ENCODE measurements around the gene AASS. TPM values are rescaled to one million over a fixed set of nuclear protein-coding genes. Genes with fewer than 3 reads are reported as not detected.

Gene AASS
- total and polyA plus RNA-seq, 2 experiments from 2014 or later = 368 to 789 TPM

DNA sequence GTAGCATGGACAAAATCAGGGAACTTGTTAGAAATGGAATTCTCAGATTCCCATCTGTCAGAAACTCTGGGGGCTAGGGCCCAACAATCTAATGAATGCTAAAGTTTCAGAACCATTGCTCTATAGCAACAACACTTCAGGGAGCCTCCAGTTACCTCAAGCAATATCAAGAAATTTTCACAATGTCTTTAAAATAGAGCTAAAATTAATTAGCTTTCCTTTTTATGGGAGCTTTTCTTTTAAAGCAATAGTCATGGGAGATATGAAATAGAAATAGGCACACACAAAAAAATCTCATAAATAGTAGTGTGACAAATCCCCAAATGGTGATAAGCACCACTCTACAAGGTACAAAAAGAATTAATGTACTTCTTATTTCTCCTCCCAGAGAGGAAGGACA lies 80.9 kb downstream of the AASS start:
- H3K27ac ChIP-seq (ENCODE audit: low read depth) = no peak overlapping the region
- TF ChIP-seq, protein P1, sequence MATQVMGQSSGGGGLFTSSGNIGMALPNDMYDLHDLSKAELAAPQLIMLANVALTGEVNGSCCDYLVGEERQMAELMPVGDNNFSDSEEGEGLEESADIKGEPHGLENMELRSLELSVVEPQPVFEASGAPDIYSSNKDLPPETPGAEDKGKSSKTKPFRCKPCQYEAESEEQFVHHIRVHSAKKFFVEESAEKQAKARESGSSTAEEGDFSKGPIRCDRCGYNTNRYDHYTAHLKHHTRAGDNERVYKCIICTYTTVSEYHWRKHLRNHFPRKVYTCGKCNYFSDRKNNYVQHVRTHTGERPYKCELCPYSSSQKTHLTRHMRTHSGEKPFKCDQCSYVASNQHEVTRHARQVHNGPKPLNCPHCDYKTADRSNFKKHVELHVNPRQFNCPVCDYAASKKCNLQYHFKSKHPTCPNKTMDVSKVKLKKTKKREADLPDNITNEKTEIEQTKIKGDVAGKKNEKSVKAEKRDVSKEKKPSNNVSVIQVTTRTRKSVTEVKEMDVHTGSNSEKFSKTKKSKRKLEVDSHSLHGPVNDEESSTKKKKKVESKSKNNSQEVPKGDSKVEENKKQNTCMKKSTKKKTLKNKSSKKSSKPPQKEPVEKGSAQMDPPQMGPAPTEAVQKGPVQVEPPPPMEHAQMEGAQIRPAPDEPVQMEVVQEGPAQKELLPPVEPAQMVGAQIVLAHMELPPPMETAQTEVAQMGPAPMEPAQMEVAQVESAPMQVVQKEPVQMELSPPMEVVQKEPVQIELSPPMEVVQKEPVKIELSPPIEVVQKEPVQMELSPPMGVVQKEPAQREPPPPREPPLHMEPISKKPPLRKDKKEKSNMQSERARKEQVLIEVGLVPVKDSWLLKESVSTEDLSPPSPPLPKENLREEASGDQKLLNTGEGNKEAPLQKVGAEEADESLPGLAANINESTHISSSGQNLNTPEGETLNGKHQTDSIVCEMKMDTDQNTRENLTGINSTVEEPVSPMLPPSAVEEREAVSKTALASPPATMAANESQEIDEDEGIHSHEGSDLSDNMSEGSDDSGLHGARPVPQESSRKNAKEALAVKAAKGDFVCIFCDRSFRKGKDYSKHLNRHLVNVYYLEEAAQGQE (IDR thresholded peaks at IDR 0.05; ENCODE audit: unreplicated experiment) = no peak
- TF ChIP-seq EZH2 (IDR thresholded peaks at IDR 0.05; ENCODE audit: low read depth, unreplicated experiment) (no peak), JUNB (IDR thresholded peaks at IDR 0.05; ENCODE audit: unreplicated experiment) (no peak), CREB1 (CRISPR knock-in tag; IDR thresholded peaks at IDR 0.05; ENCODE audit: low read depth) (no peak), EZH2phosphoT487 (IDR thresholded peaks at IDR 0.05; ENCODE audit: unreplicated experiment) (no peak), STAT1 (IDR thresholded peaks at IDR 0.05; ENCODE audit: unreplicated experiment) (no peak), NANOG (IDR thresholded peaks at IDR 0.05; ENCODE audit: borderline replicate concordance) (no peak), ZNF331 (CRISPR knock-in tag; IDR thresholded peaks at IDR 0.05; ENCODE audit: low read depth) (no peak), ZNF114 (CRISPR knock-in tag; IDR thresholded peaks at IDR 0.05) (no peak)
- TF ChIP-seq, protein P2, sequence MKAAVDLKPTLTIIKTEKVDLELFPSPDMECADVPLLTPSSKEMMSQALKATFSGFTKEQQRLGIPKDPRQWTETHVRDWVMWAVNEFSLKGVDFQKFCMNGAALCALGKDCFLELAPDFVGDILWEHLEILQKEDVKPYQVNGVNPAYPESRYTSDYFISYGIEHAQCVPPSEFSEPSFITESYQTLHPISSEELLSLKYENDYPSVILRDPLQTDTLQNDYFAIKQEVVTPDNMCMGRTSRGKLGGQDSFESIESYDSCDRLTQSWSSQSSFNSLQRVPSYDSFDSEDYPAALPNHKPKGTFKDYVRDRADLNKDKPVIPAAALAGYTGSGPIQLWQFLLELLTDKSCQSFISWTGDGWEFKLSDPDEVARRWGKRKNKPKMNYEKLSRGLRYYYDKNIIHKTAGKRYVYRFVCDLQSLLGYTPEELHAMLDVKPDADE (IDR thresholded peaks at IDR 0.05) = no peak
- TF ChIP-seq, protein P3, sequence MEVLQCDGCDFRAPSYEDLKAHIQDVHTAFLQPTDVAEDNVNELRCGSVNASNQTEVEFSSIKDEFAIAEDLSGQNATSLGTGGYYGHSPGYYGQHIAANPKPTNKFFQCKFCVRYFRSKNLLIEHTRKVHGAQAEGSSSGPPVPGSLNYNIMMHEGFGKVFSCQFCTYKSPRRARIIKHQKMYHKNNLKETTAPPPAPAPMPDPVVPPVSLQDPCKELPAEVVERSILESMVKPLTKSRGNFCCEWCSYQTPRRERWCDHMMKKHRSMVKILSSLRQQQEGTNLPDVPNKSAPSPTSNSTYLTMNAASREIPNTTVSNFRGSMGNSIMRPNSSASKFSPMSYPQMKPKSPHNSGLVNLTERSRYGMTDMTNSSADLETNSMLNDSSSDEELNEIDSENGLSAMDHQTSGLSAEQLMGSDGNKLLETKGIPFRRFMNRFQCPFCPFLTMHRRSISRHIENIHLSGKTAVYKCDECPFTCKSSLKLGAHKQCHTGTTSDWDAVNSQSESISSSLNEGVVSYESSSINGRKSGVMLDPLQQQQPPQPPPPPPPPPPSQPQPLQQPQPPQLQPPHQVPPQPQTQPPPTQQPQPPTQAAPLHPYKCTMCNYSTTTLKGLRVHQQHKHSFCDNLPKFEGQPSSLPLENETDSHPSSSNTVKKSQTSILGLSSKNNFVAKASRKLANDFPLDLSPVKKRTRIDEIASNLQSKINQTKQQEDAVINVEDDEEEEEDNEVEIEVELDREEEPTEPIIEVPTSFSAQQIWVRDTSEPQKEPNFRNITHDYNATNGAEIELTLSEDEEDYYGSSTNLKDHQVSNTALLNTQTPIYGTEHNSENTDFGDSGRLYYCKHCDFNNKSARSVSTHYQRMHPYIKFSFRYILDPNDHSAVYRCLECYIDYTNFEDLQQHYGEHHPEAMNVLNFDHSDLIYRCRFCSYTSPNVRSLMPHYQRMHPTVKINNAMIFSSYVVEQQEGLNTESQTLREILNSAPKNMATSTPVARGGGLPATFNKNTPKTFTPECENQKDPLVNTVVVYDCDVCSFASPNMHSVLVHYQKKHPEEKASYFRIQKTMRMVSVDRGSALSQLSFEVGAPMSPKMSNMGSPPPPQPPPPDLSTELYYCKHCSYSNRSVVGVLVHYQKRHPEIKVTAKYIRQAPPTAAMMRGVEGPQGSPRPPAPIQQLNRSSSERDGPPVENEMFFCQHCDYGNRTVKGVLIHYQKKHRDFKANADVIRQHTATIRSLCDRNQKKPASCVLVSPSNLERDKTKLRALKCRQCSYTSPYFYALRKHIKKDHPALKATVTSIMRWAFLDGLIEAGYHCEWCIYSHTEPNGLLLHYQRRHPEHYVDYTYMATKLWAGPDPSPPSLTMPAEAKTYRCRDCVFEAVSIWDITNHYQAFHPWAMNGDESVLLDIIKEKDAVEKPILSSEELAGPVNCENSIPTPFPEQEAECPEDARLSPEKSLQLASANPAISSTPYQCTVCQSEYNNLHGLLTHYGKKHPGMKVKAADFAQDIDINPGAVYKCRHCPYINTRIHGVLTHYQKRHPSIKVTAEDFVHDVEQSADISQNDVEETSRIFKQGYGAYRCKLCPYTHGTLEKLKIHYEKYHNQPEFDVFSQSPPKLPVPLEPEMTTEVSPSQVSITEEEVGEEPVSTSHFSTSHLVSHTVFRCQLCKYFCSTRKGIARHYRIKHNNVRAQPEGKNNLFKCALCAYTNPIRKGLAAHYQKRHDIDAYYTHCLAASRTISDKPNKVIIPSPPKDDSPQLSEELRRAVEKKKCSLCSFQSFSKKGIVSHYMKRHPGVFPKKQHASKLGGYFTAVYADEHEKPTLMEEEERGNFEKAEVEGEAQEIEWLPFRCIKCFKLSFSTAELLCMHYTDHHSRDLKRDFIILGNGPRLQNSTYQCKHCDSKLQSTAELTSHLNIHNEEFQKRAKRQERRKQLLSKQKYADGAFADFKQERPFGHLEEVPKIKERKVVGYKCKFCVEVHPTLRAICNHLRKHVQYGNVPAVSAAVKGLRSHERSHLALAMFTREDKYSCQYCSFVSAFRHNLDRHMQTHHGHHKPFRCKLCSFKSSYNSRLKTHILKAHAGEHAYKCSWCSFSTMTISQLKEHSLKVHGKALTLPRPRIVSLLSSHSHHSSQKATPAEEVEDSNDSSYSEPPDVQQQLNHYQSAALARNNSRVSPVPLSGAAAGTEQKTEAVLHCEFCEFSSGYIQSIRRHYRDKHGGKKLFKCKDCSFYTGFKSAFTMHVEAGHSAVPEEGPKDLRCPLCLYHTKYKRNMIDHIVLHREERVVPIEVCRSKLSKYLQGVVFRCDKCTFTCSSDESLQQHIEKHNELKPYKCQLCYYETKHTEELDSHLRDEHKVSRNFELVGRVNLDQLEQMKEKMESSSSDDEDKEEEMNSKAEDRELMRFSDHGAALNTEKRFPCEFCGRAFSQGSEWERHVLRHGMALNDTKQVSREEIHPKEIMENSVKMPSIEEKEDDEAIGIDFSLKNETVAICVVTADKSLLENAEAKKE (CRISPR knock-in tag; IDR thresholded peaks at IDR 0.05) = no peak
- TF ChIP-seq, protein P4, sequence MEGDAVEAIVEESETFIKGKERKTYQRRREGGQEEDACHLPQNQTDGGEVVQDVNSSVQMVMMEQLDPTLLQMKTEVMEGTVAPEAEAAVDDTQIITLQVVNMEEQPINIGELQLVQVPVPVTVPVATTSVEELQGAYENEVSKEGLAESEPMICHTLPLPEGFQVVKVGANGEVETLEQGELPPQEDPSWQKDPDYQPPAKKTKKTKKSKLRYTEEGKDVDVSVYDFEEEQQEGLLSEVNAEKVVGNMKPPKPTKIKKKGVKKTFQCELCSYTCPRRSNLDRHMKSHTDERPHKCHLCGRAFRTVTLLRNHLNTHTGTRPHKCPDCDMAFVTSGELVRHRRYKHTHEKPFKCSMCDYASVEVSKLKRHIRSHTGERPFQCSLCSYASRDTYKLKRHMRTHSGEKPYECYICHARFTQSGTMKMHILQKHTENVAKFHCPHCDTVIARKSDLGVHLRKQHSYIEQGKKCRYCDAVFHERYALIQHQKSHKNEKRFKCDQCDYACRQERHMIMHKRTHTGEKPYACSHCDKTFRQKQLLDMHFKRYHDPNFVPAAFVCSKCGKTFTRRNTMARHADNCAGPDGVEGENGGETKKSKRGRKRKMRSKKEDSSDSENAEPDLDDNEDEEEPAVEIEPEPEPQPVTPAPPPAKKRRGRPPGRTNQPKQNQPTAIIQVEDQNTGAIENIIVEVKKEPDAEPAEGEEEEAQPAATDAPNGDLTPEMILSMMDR (conservative IDR thresholded peaks at IDR 0.05; ENCODE audit: low read depth in 2 of 2) = no peak
- Mint-ChIP-seq H3K27me3 (ENCODE audit: insufficient read depth, low read depth, poor library complexity) (no peaks in the 10 kb centered on the region), H3K9me3 (no peaks in the 10 kb centered on the region), H3K4me1 (peaks cover 15% of the 10 kb centered on the region), H3K36me3 (ENCODE audit: low read depth) (peaks cover 29% of the 10 kb centered on the region), H3K27ac (no peak overlapping the region), H3K4me3 (no peak overlapping the region)
- H3K36me3 ChIP-seq (ENCODE audit: insufficient read depth) = peaks cover 17% of the 10 kb centered on the region; the same call in 1 of the 2 replicates
- H3F3A ChIP-seq (replicated peaks; ENCODE audit: low read depth) = no peaks in the 10 kb centered on the region
- H3K9me2 ChIP-seq (ENCODE audit: insufficient read depth) = no peaks in the 10 kb centered on the region
- H3K4me1 ChIP-seq (ENCODE audit: insufficient read depth) = peaks cover 10% of the 10 kb centered on the region
- H3K79me2 ChIP-seq (replicated peaks; ENCODE audit: insufficient read depth) = no peaks in the 10 kb centered on the region
- no peak overlapping the region for H2AFZ ChIP-seq
- H3K4me2 ChIP-seq = no peak overlapping the region
- no peaks in the 10 kb centered on the region for H4K20me1 ChIP-seq (replicated peaks; ENCODE audit: insufficient read depth)
- DNase-seq (ENCODE audit: low spot score) = no peak
- H3K27me3 ChIP-seq (ENCODE audit: insufficient read depth) = no peaks in the 10 kb centered on the region
- H3K4me3 ChIP-seq = no peak overlapping the region
- no peak for ATAC-seq

Measured in GM23338 (cell line).